ENCODE results near the gene LEPROT. TPM values are rescaled to one million over a fixed set of nuclear protein-coding genes. Genes with fewer than 3 reads are reported as not detected.

Gene LEPROT
- total RNA-seq, 6 experiments from 2014 or later = 26.6 to 50.2 (median 37.5) TPM

GRCh38 chr1:65423884-65424572 lies 3.6 kb downstream of the LEPROT start:
- H3K36me3 ChIP-seq = peaks cover 0 to 33% (median 5%) of the 10 kb centered on the region in 4 donors
- DNase-seq (no peak), ATAC-seq (no peak)
- no peaks in the 10 kb centered on the region for H3K27me3 ChIP-seq
- H3K4me1 ChIP-seq = peaks cover 0 to 11% (median 3%) of the 10 kb centered on the region in 4 donors
- no peak overlapping the region for H3K4me3 ChIP-seq
- H3K9me3 ChIP-seq = no peaks in the 10 kb centered on the region
- intact Hi-C loops (cut with DNase I) = no loop called here
- no peak overlapping the region for H3K27ac ChIP-seq
- 63% methylated on average over 2 of the region's 2 CpGs for WGBS (ENCODE audit: insufficient coverage, low coverage, low lambda C conversion rate, missing lambda C conversion rate)
- TF ChIP-seq POLR2A (IDR thresholded peaks at IDR 0.05) = no peak
- no peak for TF ChIP-seq CTCF (IDR thresholded peaks at IDR 0.05)

GRCh38 chr1:65424573-65424889 lies 4.1 kb downstream of the LEPROT start:
- ATAC-seq (no peak), DNase-seq (no peak)
- Histone ChIP-seq H3K27ac (no peak overlapping the region), H3K4me1 (peaks cover 0 to 11% (median 3%) of the 10 kb centered on the region in 4 donors), H3K9me3 (no peaks in the 10 kb centered on the region), H3K27me3 (no peaks in the 10 kb centered on the region), H3K36me3 (peaks cover 0 to 37% (median 5%) of the 10 kb centered on the region in 4 donors), H3K4me3 (no peak overlapping the region)
- TF ChIP-seq POLR2A (IDR thresholded peaks at IDR 0.05) (no peak), CTCF (IDR thresholded peaks at IDR 0.05) (no peak)
- intact Hi-C loops (cut with DNase I) = no loop called here
- WGBS (ENCODE audit: insufficient coverage, low coverage, low lambda C conversion rate, missing lambda C conversion rate) = 67% methylated on average over 1 of the region's 1 CpG

- WGBS (ENCODE audit: insufficient coverage, low coverage, low lambda C conversion rate, missing lambda C conversion rate) = 92% methylated on average over 2 of the region's 2 CpGs
- no peak overlapping the region for H3K4me3 ChIP-seq
Observed at GRCh38 chr1:65425006-65425405, 4.5 kb downstream of the LEPROT start.

GRCh38 chr1:65425697-65426096 lies 5.2 kb downstream of the LEPROT start:
- DNase-seq (no peak), ATAC-seq (peak in 1 of 4 donors; percentile 6)
- Histone ChIP-seq H3K4me1 (peaks cover 0 to 11% (median 3%) of the 10 kb centered on the region in 4 donors), H3K27me3 (no peaks in the 10 kb centered on the region), H3K9me3 (peaks cover 0 to 2% (median 0%) of the 10 kb centered on the region in 4 donors), H3K4me3 (no peak overlapping the region), H3K27ac (no peak overlapping the region), H3K36me3 (peaks cover 0 to 44% (median 11%) of the 10 kb centered on the region in 4 donors)
- no peak for TF ChIP-seq CTCF (IDR thresholded peaks at IDR 0.05)
- TF ChIP-seq POLR2A (IDR thresholded peaks at IDR 0.05) = no peak
- 95% methylated on average over 3 of the region's 3 CpGs for WGBS (ENCODE audit: insufficient coverage, low coverage, low lambda C conversion rate, missing lambda C conversion rate)
- intact Hi-C loops (cut with DNase I) = no loop called here

More at GRCh38 chr1:65425006-65425405, 4.5 kb downstream of the LEPROT start:
- no peaks in the 10 kb centered on the region for H3K9me3 ChIP-seq
- no peaks in the 10 kb centered on the region for H3K27me3 ChIP-seq
- peaks cover 0 to 11% (median 3%) of the 10 kb centered on the region in 4 donors for H3K4me1 ChIP-seq
- no peak for DNase-seq
- no peak for ATAC-seq
- H3K36me3 ChIP-seq = peaks cover 0 to 39% (median 5%) of the 10 kb centered on the region in 4 donors
- TF ChIP-seq POLR2A (IDR thresholded peaks at IDR 0.05) = no peak
- TF ChIP-seq CTCF (IDR thresholded peaks at IDR 0.05) = no peak
- intact Hi-C loops (cut with DNase I) = no loop called here
- H3K27ac ChIP-seq = no peak overlapping the region

Data from right lobe of liver (tissue), 6 donors.